Activated CD4-positive, alpha-beta T cell treated with anti-CD3 and anti-CD28 coated beads, Interleukin-2, amount 50 U/mL, for 1 hour (primary cell): ENCODE measurements around the gene S100A13.
A peak's percentile ranks its signal among the peaks of the same experiment; 100 is the strongest.
"Not testable (repeated sequence)": the region's sequence is repeated elsewhere in the genome, so short reads cannot be mapped to it uniquely, and the experiment has no call there.

Experiments
- DNase-seq: peaks from one replicate; pipeline ENCODE4 v3.0.0-alpha.2; 2020

S100A13 gene

GRCh38 chr1:153599847-153600246, 27.5 kb downstream of the S100A13 start:
- no peak for DNase-seq

- DNase-seq, result no peak
Measured at GRCh38 chr1:153598309-153599172, 28.8 kb downstream of the S100A13 start.

GRCh38 chr1:153597206-153597605, 30.1 kb downstream of the S100A13 start:
- no peak for DNase-seq

- DNase-seq, result no peak
Measured at GRCh38 chr1:153592748-153593147, 34.6 kb downstream of the S100A13 start.

GRCh38 chr1:153588482-153588881, 38.8 kb downstream of the S100A13 start:
- no peak for DNase-seq

- not testable (repeated sequence) for DNase-seq
Measured at GRCh38 chr1:153588033-153588432, 39.3 kb downstream of the S100A13 start.

GRCh38 chr1:153587314-153587713, 40.0 kb downstream of the S100A13 start:
- DNase-seq, result no peak

- no peak for DNase-seq
Measured at GRCh38 chr1:153586347-153586746, 41.0 kb downstream of the S100A13 start.

- DNase-seq, result no peak
Measured at GRCh38 chr1:153585006-153585405, 42.3 kb downstream of the S100A13 start.

GRCh38 chr1:153583976-153584375, 43.3 kb downstream of the S100A13 start:
- DNase-seq, result no peak

GRCh38 chr1:153583514-153583913, 43.8 kb downstream of the S100A13 start:
- DNase-seq, result not testable (repeated sequence)

- not testable (repeated sequence) for DNase-seq
Measured at GRCh38 chr1:153582836-153583235, 44.5 kb downstream of the S100A13 start.

- DNase-seq, result no peak
Measured at GRCh38 chr1:153578936-153579335, 48.4 kb downstream of the S100A13 start.

GRCh38 chr1:153578490-153578889, 48.8 kb downstream of the S100A13 start:
- DNase-seq, result no peak

- no peak for DNase-seq
Measured at GRCh38 chr1:153577624-153578051, 49.7 kb downstream of the S100A13 start.

- DNase-seq, result no peak
Measured at GRCh38 chr1:153577138-153577537, 50.2 kb downstream of the S100A13 start.

- DNase-seq, result not testable (repeated sequence)
Measured at GRCh38 chr1:153575497-153575896, 51.8 kb downstream of the S100A13 start.

GRCh38 chr1:153575081-153575491, 52.2 kb downstream of the S100A13 start:
- not testable (repeated sequence) for DNase-seq

GRCh38 chr1:153573351-153573750, 54.0 kb downstream of the S100A13 start:
- no peak for DNase-seq

GRCh38 chr1:153572569-153573015, 54.7 kb downstream of the S100A13 start:
- peak; percentile 52 for DNase-seq

GRCh38 chr1:153571706-153572105, 55.6 kb downstream of the S100A13 start:
- no peak for DNase-seq

GRCh38 chr1:153570874-153571273, 56.4 kb downstream of the S100A13 start:
- no peak for DNase-seq

GRCh38 chr1:153569465-153569864, 57.8 kb downstream of the S100A13 start:
- DNase-seq, result no peak
